Activated naive CD4-positive, alpha-beta T cell treated with anti-CD3 and anti-CD28 coated beads, Interleukin-2, amount 50 U/mL, for 72 hours (primary cell): Measurements from ENCODE around the gene SLC39A13. TPM values are rescaled to one million over a fixed set of nuclear protein-coding genes. Genes with fewer than 3 reads are reported as not detected.

Experiments
- ATAC-seq, 2 donors: fragments of 150-1000 bp; cut with Tn5 transposase; 2 replicates each; pipeline ENCODE4 v1.10.0; 2021; ENCODE audit warnings: mild to moderate bottlenecking in 2 of 2, moderate library complexity in 2 of 2
- DNase-seq, 2 donors: peaks; one replicate each; pipeline ENCODE4 v3.0.0; 2021 to 2022; ENCODE audit warnings: low spot score in 2 of 2
- H3K27ac Mint-ChIP-seq, 2 donors: one replicate each; pipeline ENCODE4 v1.8.0; 2022; ENCODE audit warnings: mild to moderate bottlenecking in 2 of 2, mixed read lengths in 2 of 2
- H3K36me3 Mint-ChIP-seq, 2 donors: one replicate each; pipeline ENCODE4 v1.8.0; 2022; ENCODE audit warnings: mixed read lengths in 2 of 2
- H3K9me3 Mint-ChIP-seq, 2 donors: one replicate each; pipeline ENCODE4 v1.8.0; 2022; ENCODE audit warnings: mixed read lengths in 2 of 2
- total RNA-seq, 2 donors: library from RNA; stranded (reverse); gene quantifications; one replicate each; pipeline ENCODE4 v1.2.3, GENCODE V29; 2022

The SLC39A13 gene
- 10 to 100 TPM; 11.9 to 15.2 TPM for total RNA-seq

DNA sequence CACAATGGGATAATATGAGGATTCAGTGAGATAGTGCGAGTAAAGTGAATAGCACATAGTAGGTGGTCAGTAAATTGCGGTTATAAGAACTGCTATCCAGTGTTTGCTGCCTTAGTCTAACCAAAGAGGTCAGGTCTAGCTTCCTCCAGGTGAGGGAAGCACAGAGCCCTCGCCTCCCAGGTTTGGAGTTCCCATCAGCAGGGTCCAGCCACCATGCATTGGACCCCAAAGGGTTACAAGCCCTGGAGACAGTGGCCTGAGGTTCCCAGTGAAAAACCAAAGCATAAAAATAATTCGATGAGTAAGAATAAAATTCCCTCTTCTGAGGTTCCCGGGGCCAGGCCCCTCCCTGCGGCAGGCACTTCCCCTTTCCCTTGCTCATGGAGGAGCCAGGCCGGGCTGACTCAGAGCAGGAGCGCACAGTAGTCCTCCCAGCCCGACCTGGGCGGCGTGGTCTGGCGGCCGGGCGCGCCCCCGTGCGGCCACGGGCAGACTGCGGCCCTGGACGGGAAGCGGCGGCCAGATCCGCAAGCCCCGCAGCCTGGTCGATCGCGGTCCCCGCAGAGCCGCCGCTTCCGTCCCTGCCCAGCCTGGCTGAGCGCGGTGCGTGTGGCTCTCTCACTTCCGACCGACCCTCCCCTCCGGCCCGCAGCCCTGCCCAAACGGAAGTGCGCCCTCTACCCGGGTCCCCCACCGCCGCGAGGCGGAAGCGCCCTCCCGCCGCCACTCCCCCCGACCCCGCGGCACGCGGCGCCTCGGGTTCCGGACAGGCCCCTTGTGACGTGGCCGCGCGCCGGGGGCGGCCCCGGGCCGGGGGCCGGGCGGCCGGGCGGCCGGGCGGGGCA lies at the start of gene SLC39A13:
TSS of gene SLC39A13 (plus strand) at position 845 of the 845 bp plus-strand sequence. CDS start 1,505 bp downstream, outside the sequence.
- peak within 1 kb of the TSS; percentile 90 to 95 for H3K27ac Mint-ChIP-seq
- ATAC-seq (peak; percentile 86 to 93), DNase-seq (peak; percentile 97 to 98)
- H3K36me3 Mint-ChIP-seq: no peaks in the 10 kb centered on the region
- no peaks in the 10 kb centered on the region for H3K9me3 Mint-ChIP-seq

GRCh38 chr11:47358731-47359051 lies 49.7 kb upstream of the SLC39A13 start:
- H3K27ac Mint-ChIP-seq: no peak overlapping the region
- no peaks in the 10 kb centered on the region for H3K36me3 Mint-ChIP-seq

DNA sequence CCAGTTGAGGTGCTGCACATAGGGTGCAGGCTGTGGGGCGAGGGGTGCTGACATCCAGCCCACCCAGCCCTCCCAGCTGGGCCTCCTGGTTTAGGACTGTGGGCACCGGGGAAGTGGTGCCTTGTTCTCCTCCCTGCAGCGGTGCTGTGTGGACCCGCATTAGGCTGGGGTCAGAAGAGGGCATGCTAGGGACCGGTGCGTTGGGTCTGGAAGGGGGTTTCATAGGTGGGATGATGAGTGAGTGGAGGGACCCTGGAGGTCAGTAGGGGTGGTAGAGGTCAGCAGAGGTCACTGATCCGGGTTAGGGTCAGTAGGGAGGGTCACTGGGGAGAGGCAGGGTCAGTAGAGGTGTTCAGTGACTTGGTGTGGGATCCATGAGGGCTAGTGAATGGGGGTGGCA lies 49.2 kb upstream of the SLC39A13 start:
- DNase-seq: no peak
- ATAC-seq: no peak
- Mint-ChIP-seq H3K27ac (peak overlapping the region; percentile 50 to 75), H3K9me3 (no peaks in the 10 kb centered on the region), H3K36me3 (no peaks in the 10 kb centered on the region)

More at GRCh38 chr11:47358731-47359051, 49.7 kb upstream of the SLC39A13 start:
- H3K9me3 Mint-ChIP-seq: no peaks in the 10 kb centered on the region
- ATAC-seq (no peak), DNase-seq (no peak)

- Mint-ChIP-seq H3K36me3 (no peaks in the 10 kb centered on the region), H3K9me3 (no peaks in the 10 kb centered on the region), H3K27ac (peak overlapping the region; percentile 50 to 75)
- peak in 1 of 2 donors; percentile 38 for ATAC-seq
- no peak for DNase-seq
Observed at GRCh38 chr11:47359586-47359985, 48.8 kb upstream of the SLC39A13 start.

- DNase-seq (no peak), ATAC-seq (no peak)
- H3K27ac Mint-ChIP-seq: no peak overlapping the region
- no peaks in the 10 kb centered on the region for H3K36me3 Mint-ChIP-seq
- H3K9me3 Mint-ChIP-seq: no peaks in the 10 kb centered on the region
Observed at GRCh38 chr11:47360341-47360740, 48.0 kb upstream of the SLC39A13 start.

DNA sequence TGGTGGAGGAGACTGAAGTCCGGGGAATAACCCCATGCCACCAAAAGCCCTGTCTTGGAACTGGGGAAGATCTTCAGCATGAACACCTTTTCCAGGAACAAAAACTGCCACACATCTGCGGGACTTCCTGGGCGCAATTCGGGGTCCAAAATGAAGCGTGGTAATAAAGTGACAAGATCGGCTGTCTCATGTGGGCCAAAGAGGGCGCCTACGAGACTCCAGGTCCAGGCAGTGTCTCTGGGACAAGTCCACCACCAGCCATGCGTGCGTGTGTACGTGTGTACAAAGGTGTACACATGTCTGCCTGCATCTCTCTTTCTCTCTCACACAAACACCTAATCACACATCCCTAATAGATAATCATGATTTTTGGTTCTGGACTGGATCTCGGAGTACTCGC lies 47.0 kb upstream of the SLC39A13 start:
- no peak for ATAC-seq
- DNase-seq: no peak
- no peak overlapping the region for H3K27ac Mint-ChIP-seq
- H3K9me3 Mint-ChIP-seq: no peaks in the 10 kb centered on the region
- no peaks in the 10 kb centered on the region for H3K36me3 Mint-ChIP-seq

GRCh38 chr11:47366020-47366490 lies 42.3 kb upstream of the SLC39A13 start:
- peak in 1 of 2 donors; percentile 32 for ATAC-seq
- Mint-ChIP-seq H3K36me3 (no peaks in the 10 kb centered on the region), H3K9me3 (no peaks in the 10 kb centered on the region), H3K27ac (no peak overlapping the region)
- no peak for DNase-seq

GRCh38 chr11:47369676-47370075 lies 38.7 kb upstream of the SLC39A13 start:
- no peaks in the 10 kb centered on the region for H3K36me3 Mint-ChIP-seq
- DNase-seq: peak in 1 of 2 donors; percentile 25
- peak in 1 of 2 donors; percentile 68 for ATAC-seq
- peak overlapping the region; percentile 50 to 65 for H3K27ac Mint-ChIP-seq
- no peaks in the 10 kb centered on the region for H3K9me3 Mint-ChIP-seq

DNA sequence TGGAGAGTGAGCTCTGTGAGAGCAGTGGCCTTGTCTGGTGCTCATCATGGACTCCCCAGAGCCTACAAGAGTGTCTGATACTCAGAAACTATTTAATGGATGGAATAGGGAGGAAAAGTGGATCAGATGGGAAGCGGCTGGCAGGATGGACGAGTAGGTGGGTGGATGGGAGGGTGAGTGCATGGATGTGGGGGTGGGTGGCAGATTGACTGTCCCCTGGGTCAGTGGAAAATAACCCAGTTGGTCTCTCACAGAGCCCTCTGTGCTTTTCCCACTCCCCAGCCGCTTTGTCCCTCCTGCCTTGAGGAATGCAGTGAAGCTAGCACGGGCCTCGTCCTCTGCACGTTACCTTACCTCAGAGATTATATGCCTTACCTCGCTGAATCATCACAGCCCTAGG lies 36.0 kb upstream of the SLC39A13 start:
- Mint-ChIP-seq H3K9me3 (no peaks in the 10 kb centered on the region), H3K36me3 (no peaks in the 10 kb centered on the region), H3K27ac (no peak overlapping the region)
- ATAC-seq (no peak), DNase-seq (no peak)

- peak; percentile 83 to 88 for ATAC-seq
Observed at GRCh38 chr11:47373876-47374719, 34.3 kb upstream of the SLC39A13 start.

DNA sequence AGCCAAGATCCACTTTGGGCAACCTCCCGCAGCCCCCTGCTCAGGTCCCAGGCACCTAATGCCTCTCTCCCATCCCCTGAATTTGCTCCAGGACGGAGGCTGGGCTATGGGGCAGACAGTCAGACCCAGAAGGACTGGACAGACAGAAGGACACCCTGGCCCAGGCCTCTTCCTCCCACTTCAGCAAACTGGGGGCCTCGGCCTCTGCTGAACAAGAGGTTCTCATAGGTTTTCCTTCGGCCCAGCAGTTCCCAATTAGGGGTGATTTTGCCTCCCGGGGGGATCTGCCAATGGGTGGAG lies 33.7 kb upstream of the SLC39A13 start:
- no peak for DNase-seq
- Mint-ChIP-seq H3K27ac (peak overlapping the region in 1 of 2 donors; percentile 74), H3K36me3 (no peaks in the 10 kb centered on the region), H3K9me3 (no peaks in the 10 kb centered on the region)
- no peak for ATAC-seq

More at GRCh38 chr11:47373876-47374719, 34.3 kb upstream of the SLC39A13 start:
- H3K27ac Mint-ChIP-seq: peak overlapping the region; percentile 36 to 74
- peak; percentile 85 to 93 for DNase-seq
- H3K36me3 Mint-ChIP-seq: no peaks in the 10 kb centered on the region
- H3K9me3 Mint-ChIP-seq: no peaks in the 10 kb centered on the region

- ATAC-seq (no peak), DNase-seq (no peak)
- Mint-ChIP-seq H3K9me3 (no peaks in the 10 kb centered on the region), H3K27ac (peak overlapping the region in 1 of 2 donors; percentile 74), H3K36me3 (no peaks in the 10 kb centered on the region)
Observed at GRCh38 chr11:47375020-47375419, 33.4 kb upstream of the SLC39A13 start.

- DNase-seq (no peak), ATAC-seq (no peak)
- Mint-ChIP-seq H3K9me3 (no peaks in the 10 kb centered on the region), H3K27ac (no peak overlapping the region), H3K36me3 (no peaks in the 10 kb centered on the region)
Observed at GRCh38 chr11:47375546-47376085, 32.8 kb upstream of the SLC39A13 start.

GRCh38 chr11:47376107-47376524 lies 32.3 kb upstream of the SLC39A13 start:
- H3K9me3 Mint-ChIP-seq: no peaks in the 10 kb centered on the region
- H3K27ac Mint-ChIP-seq: no peak overlapping the region
- no peaks in the 10 kb centered on the region for H3K36me3 Mint-ChIP-seq
- DNase-seq (no peak), ATAC-seq (no peak)

GRCh38 chr11:47376525-47377371 lies 31.6 kb upstream of the SLC39A13 start:
- DNase-seq (no peak), ATAC-seq (no peak)
- no peaks in the 10 kb centered on the region for H3K36me3 Mint-ChIP-seq
- H3K27ac Mint-ChIP-seq: no peak overlapping the region
- H3K9me3 Mint-ChIP-seq: no peaks in the 10 kb centered on the region

- Mint-ChIP-seq H3K36me3 (no peaks in the 10 kb centered on the region), H3K9me3 (no peaks in the 10 kb centered on the region), H3K27ac (peak overlapping the region in 1 of 2 donors; percentile 34)
- ATAC-seq (no peak), DNase-seq (no peak)
Observed at GRCh38 chr11:47377571-47378009, 30.8 kb upstream of the SLC39A13 start.
